Limb (tissue), 2 donors: Measurements from ENCODE around the gene POLN.

Experiments
- DNase-seq, 2 donors: peaks; one replicate each; pipeline ENCODE4 v3.0.0-alpha.2; 2016; ENCODE audit errors: extremely low spot score in 2 of 2

Gene POLN

GRCh38 chr4:2083116-2083825, 158.7 kb downstream of the POLN start:
- no peak for DNase-seq

- DNase-seq: no peak
Observed at GRCh38 chr4:2082627-2083026, 159.3 kb downstream of the POLN start.

- DNase-seq: no peak
Observed at GRCh38 chr4:2082118-2082517, 159.8 kb downstream of the POLN start.

GRCh38 chr4:2081540-2081939, 160.4 kb downstream of the POLN start:
- DNase-seq: no peak

- DNase-seq: no peak
Observed at GRCh38 chr4:2080429-2081300, 161.3 kb downstream of the POLN start.

GRCh38 chr4:2079926-2080325, 162.0 kb downstream of the POLN start:
- DNase-seq: no peak

- DNase-seq: no peak
Observed at GRCh38 chr4:2079006-2079405, 162.9 kb downstream of the POLN start.

- no peak for DNase-seq
Observed at GRCh38 chr4:2078584-2078983, 163.3 kb downstream of the POLN start.

- DNase-seq: no peak
Observed at GRCh38 chr4:2077537-2078460, 164.1 kb downstream of the POLN start.

- DNase-seq: no peak
Observed at GRCh38 chr4:2076908-2077536, 164.9 kb downstream of the POLN start.

- no peak for DNase-seq
Observed at GRCh38 chr4:2075987-2076907, 165.7 kb downstream of the POLN start.

- DNase-seq: no peak
Observed at GRCh38 chr4:2075171-2075986, 166.5 kb downstream of the POLN start.

GRCh38 chr4:2074588-2074987, 167.3 kb downstream of the POLN start:
- no peak for DNase-seq

- DNase-seq: peak in 1 of 2 donors; percentile 27
Observed at GRCh38 chr4:2073808-2074481, 168.0 kb downstream of the POLN start.

GRCh38 chr4:2072971-2073807, 168.7 kb downstream of the POLN start:
- peak in 1 of 2 donors; percentile 24 for DNase-seq

- DNase-seq: peak in 1 of 2 donors; percentile 54
Observed at GRCh38 chr4:2071912-2072867, 169.7 kb downstream of the POLN start.
